ENCODE measurements around the gene GRM8. TPM values are rescaled to one million over a fixed set of nuclear protein-coding genes. Genes with fewer than 3 reads are reported as not detected.

GRM8 gene
- total and polyA plus RNA-seq, 9 of the 15 experiments (the other 6 are each of a cell fraction or from before 2014, with no cell fraction given) = 0.13 TPM; not detected in 7

GRCh38 chr7:126493801-126494200 is 758.9 kb downstream of the GRM8 start:
- BruUV-seq (replicated peaks) = no TSS peak
- DNase-seq (ENCODE audit: extremely low read depth in 1 of 4, low spot score in 3 of 4) = no peak
- Histone ChIP-seq H3K27ac (ENCODE audit: extremely low read depth, low read depth, low read length) (no peak overlapping the region), H3K9me1 (ENCODE audit: control insufficient read depth, insufficient read depth, low read length) (no peaks in the 10 kb centered on the region), H3K4me3 (no peak overlapping the region), H3K9me3 (replicated peaks; ENCODE audit: control insufficient read depth, insufficient read depth, low read depth, low read length) (0 out of 2 replicates have a peak, but pooled peaks cover 2% of the 10 kb centered on the region), H3K4me1 (replicated peaks in 1 of 2; ENCODE audit: control insufficient read depth in 2 of 2, insufficient read depth in 2 of 2, low read length in 2 of 2) (no peaks in the 10 kb centered on the region), H3K9ac (ENCODE audit: insufficient read depth in 1 of 2, low read depth in 2 of 2, low read length in 2 of 2) (no peak overlapping the region), H3K27me3 (ENCODE audit: control insufficient read depth in 2 of 2, insufficient read depth in 2 of 2, low read length in 2 of 2) (no peaks in the 10 kb centered on the region), H4K20me1 (replicated peaks; ENCODE audit: control insufficient read depth, insufficient read depth, low read length) (no peaks in the 10 kb centered on the region), H3K36me3 (ENCODE audit: control insufficient read depth, insufficient read depth, low read length) (no peaks in the 10 kb centered on the region), H3K79me2 (ENCODE audit: control insufficient read depth, insufficient read depth, low read length) (no peaks in the 10 kb centered on the region), H2AFZ (ENCODE audit: low read depth, low read length) (no peak overlapping the region), H3K4me2 (ENCODE audit: insufficient read depth, low read length) (no peak overlapping the region)
- in situ Hi-C loops (cut with MboI) (no loop called here), intact Hi-C loops (cut with micrococcal nuclease) (no loop called here)
- CTCF ChIA-PET (ENCODE audit: low intra/inter-chr PET ratio) = no interaction called here
- POLR2A ChIA-PET = no interaction called here
- 0% methylated on average over 2 of the region's 2 CpGs for WGBS (ENCODE audit: insufficient coverage, low coverage, missing lambda C conversion rate)
- no peak for ATAC-seq
- no peak for TF ChIP-seq ZBTB40 (IDR thresholded peaks at IDR 0.05)
- TF ChIP-seq ZBTB40 (CRISPR knock-in tag; IDR thresholded peaks at IDR 0.05) = no peak
- TF ChIP-seq ZSCAN29 (IDR thresholded peaks at IDR 0.05) = no peak
- no peak for TF ChIP-seq NRF1 (conservative IDR thresholded peaks at IDR 0.05 in 1 of 2, IDR thresholded peaks at IDR 0.05 in 1 of 2)
- TF ChIP-seq ZNF217 (CRISPR knock-in tag; IDR thresholded peaks at IDR 0.05) = no peak
- TF ChIP-seq FOXP4 (CRISPR knock-in tag; IDR thresholded peaks at IDR 0.05; ENCODE audit: borderline replicate concordance) = no peak
- no peak for TF ChIP-seq PHB2 (IDR thresholded peaks at IDR 0.05; ENCODE audit: low read depth)
- no peak for FAIRE-seq

All from K562 (cell line).